Measurements from ENCODE around the gene LRRC14B. TPM values are rescaled to one million over a fixed set of nuclear protein-coding genes. Genes with fewer than 3 reads are reported as not detected.

LRRC14B gene
- total RNA-seq (2022) (not detected in 2 replicates), Bru-seq, nascent RNA (not detected), BruChase-seq, experiment 1, labeled RNA remaining after a 6-hour chase (not detected), BruChase-seq, experiment 2, labeled RNA remaining after a 2-hour chase (not detected)
- long read RNA-seq = 0 reads

GRCh38 chr5:191036-191948 lies at the start of gene LRRC14B:
LRRC14B (plus strand) TSS chr5:191495; CDS start chr5:191539, 44 bp downstream.
- Mint-ChIP-seq H3K27ac (ENCODE audit: unreplicated experiment) (no peak within 1 kb of the TSS), H3K27me3 (ENCODE audit: unreplicated experiment) (peaks cover 17% of the 10 kb centered on the region), H3K4me1 (ENCODE audit: low read depth, unreplicated experiment) (peaks cover 9% of the 10 kb centered on the region), H3K36me3 (ENCODE audit: insufficient read depth, unreplicated experiment) (no peaks in the 10 kb centered on the region), H3K9me3 (ENCODE audit: low read depth, unreplicated experiment) (no peaks in the 10 kb centered on the region), H3K4me3 (ENCODE audit: low read depth, unreplicated experiment) (peak within 1 kb of the TSS; percentile 18)
- CTCF ChIA-PET = no interaction called here
- intact Hi-C loops (cut with micrococcal nuclease; ENCODE audit: unreplicated experiment) = no loop called here
- DNase-seq = peak; percentile 21
- no TSS peak for BruUV-seq (replicated peaks)
- TF ChIP-seq CTCF (IDR thresholded peaks at IDR 0.05; ENCODE audit: unreplicated experiment) = no peak

GRCh38 chr5:141761-142160 lies 49.5 kb upstream of the LRRC14B start:
- Mint-ChIP-seq H3K36me3 (ENCODE audit: insufficient read depth, unreplicated experiment) (no peaks in the 10 kb centered on the region), H3K4me1 (ENCODE audit: low read depth, unreplicated experiment) (no peaks in the 10 kb centered on the region), H3K27me3 (ENCODE audit: unreplicated experiment) (peaks cover 30% of the 10 kb centered on the region), H3K4me3 (ENCODE audit: low read depth, unreplicated experiment) (no peak overlapping the region), H3K9me3 (ENCODE audit: low read depth, unreplicated experiment) (peaks cover 1% of the 10 kb centered on the region), H3K27ac (ENCODE audit: unreplicated experiment) (no peak overlapping the region)
- TF ChIP-seq CTCF (IDR thresholded peaks at IDR 0.05; ENCODE audit: unreplicated experiment) = no peak
- intact Hi-C loops (cut with micrococcal nuclease; ENCODE audit: unreplicated experiment) = no loop called here
- BruUV-seq (replicated peaks) = no TSS peak
- CTCF ChIA-PET = no interaction called here
- no peak for DNase-seq

GRCh38 chr5:142246-142810 lies 49.0 kb upstream of the LRRC14B start:
- DNase-seq = no peak
- TF ChIP-seq CTCF (IDR thresholded peaks at IDR 0.05; ENCODE audit: unreplicated experiment) = no peak
- Mint-ChIP-seq H3K4me1 (ENCODE audit: low read depth, unreplicated experiment) (no peaks in the 10 kb centered on the region), H3K36me3 (ENCODE audit: insufficient read depth, unreplicated experiment) (peaks cover 3% of the 10 kb centered on the region), H3K9me3 (ENCODE audit: low read depth, unreplicated experiment) (peaks cover 5% of the 10 kb centered on the region), H3K27me3 (ENCODE audit: unreplicated experiment) (peaks cover 36% of the 10 kb centered on the region), H3K27ac (ENCODE audit: unreplicated experiment) (no peak overlapping the region), H3K4me3 (ENCODE audit: low read depth, unreplicated experiment) (no peak overlapping the region)
- intact Hi-C loops (cut with micrococcal nuclease; ENCODE audit: unreplicated experiment) = no loop called here
- CTCF ChIA-PET = no interaction called here
- BruUV-seq (replicated peaks) = no TSS peak

GRCh38 chr5:143041-143440 lies 48.3 kb upstream of the LRRC14B start:
- peaks cover 12% of the 10 kb centered on the region for H3K9me3 Mint-ChIP-seq (ENCODE audit: low read depth, unreplicated experiment)
- no peak overlapping the region for H3K27ac Mint-ChIP-seq (ENCODE audit: unreplicated experiment)
- no peak overlapping the region for H3K4me3 Mint-ChIP-seq (ENCODE audit: low read depth, unreplicated experiment)
- no peaks in the 10 kb centered on the region for H3K4me1 Mint-ChIP-seq (ENCODE audit: low read depth, unreplicated experiment)
- no peak for DNase-seq
- peaks cover 41% of the 10 kb centered on the region for H3K27me3 Mint-ChIP-seq (ENCODE audit: unreplicated experiment)
- CTCF ChIA-PET = no interaction called here
- peaks cover 3% of the 10 kb centered on the region for H3K36me3 Mint-ChIP-seq (ENCODE audit: insufficient read depth, unreplicated experiment)
- intact Hi-C loops (cut with micrococcal nuclease; ENCODE audit: unreplicated experiment) = no loop called here
- no TSS peak for BruUV-seq (replicated peaks)
- no peak for TF ChIP-seq CTCF (IDR thresholded peaks at IDR 0.05; ENCODE audit: unreplicated experiment)
